ENCODE measurements around the gene TMEM30B. TPM values are rescaled to one million over a fixed set of nuclear protein-coding genes. Genes with fewer than 3 reads are reported as not detected.

Gene TMEM30B
- total RNA-seq, 4 donors from 2014 or later, result 0.83 to 4.4 (median 3.0) TPM

- H3K27ac ChIP-seq (replicated peaks in 1 of 4), result no peak overlapping the region
- H3K36me3 ChIP-seq, result no peaks in the 10 kb centered on the region
- H3K27me3 ChIP-seq, result no peaks in the 10 kb centered on the region
- peaks cover 0 to 4% (median 0%) of the 10 kb centered on the region in 4 donors for H3K4me1 ChIP-seq
- intact Hi-C loops (cut with DNase I), result loop anchor here (10.0 kb wide), 2 partner anchors 149 to 539 kb away; no protein-coding TSS in a partner anchor
- 49% methylated on average over 3 of the region's 3 CpGs for WGBS
- H3K9me3 ChIP-seq, result no peaks in the 10 kb centered on the region
- H3K4me3 ChIP-seq, result no peak overlapping the region
- peak; percentile 62 for DNase-seq (ENCODE audit: extremely low spot score)
- TF ChIP-seq, protein P1, sequence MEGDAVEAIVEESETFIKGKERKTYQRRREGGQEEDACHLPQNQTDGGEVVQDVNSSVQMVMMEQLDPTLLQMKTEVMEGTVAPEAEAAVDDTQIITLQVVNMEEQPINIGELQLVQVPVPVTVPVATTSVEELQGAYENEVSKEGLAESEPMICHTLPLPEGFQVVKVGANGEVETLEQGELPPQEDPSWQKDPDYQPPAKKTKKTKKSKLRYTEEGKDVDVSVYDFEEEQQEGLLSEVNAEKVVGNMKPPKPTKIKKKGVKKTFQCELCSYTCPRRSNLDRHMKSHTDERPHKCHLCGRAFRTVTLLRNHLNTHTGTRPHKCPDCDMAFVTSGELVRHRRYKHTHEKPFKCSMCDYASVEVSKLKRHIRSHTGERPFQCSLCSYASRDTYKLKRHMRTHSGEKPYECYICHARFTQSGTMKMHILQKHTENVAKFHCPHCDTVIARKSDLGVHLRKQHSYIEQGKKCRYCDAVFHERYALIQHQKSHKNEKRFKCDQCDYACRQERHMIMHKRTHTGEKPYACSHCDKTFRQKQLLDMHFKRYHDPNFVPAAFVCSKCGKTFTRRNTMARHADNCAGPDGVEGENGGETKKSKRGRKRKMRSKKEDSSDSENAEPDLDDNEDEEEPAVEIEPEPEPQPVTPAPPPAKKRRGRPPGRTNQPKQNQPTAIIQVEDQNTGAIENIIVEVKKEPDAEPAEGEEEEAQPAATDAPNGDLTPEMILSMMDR (IDR thresholded peaks at IDR 0.05), result no peak
- TF ChIP-seq POLR2A (IDR thresholded peaks at IDR 0.05; ENCODE audit: low read depth) (no peak), EP300 (IDR thresholded peaks at IDR 0.05) (no peak), POLR2AphosphoS5 (IDR thresholded peaks at IDR 0.05) (no peak)
Observed at GRCh38 chr14:61296151-61296550, 15.0 kb upstream of the TMEM30B start.

DNA sequence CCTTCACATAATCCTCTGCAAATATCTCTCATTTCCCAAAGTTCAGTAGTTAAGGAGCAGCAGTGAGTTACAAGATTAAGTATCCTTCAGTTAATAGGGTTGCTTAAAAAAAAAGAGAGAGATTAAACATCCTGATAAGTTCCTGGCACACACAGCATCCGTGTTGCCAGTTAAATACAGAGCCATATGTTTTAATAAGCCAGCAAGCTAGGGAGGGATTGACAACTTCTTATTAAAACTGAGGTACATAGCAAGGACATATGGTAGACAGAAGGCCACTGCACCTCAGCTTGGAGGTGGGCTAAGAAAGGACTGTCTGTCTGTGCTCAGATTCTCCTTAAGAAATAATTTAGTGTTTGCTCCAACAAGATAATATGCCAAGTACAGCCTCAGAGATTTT lies 9.6 kb upstream of the TMEM30B start:
- WGBS, result 52% methylated on average over 1 of the region's 1 CpG
- Histone ChIP-seq H3K36me3 (no peaks in the 10 kb centered on the region), H3K4me3 (no peak overlapping the region), H3K27me3 (peaks cover 0 to 13% (median 0%) of the 10 kb centered on the region in 4 donors), H3K4me1 (peaks cover 0 to 7% (median 0%) of the 10 kb centered on the region in 4 donors), H3K27ac (replicated peaks in 1 of 4) (no peak overlapping the region), H3K9me3 (no peaks in the 10 kb centered on the region)
- DNase-seq (ENCODE audit: extremely low spot score), result no peak
- intact Hi-C loops (cut with DNase I), result loop anchor here (10.0 kb wide), 2 partner anchors 154 to 544 kb away; no protein-coding TSS in a partner anchor
- TF ChIP-seq EP300 (IDR thresholded peaks at IDR 0.05) (no peak), POLR2A (IDR thresholded peaks at IDR 0.05; ENCODE audit: low read depth) (no peak), POLR2AphosphoS5 (IDR thresholded peaks at IDR 0.05) (no peak)
- TF ChIP-seq, protein P1 (IDR thresholded peaks at IDR 0.05), result no peak

DNA sequence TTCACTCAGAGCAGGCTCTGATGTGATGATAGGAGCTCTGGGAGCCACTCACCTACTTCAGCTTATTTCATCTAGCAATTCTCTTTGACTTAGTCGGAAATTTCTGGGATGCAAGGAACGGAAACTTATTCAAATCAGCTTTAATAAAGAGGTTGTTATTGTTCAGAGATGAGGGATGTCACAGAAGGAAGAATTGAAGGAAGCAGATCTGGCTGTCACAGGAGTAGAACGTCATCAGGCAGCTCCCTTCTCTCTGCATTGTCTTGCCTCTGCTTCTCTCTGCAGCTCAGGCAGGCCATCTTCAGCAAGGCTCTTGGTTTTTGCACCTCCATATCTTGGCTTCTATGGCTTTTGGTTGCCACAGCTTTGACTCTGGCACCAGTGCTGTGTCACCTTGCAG lies 7.6 kb upstream of the TMEM30B start:
- H3K27ac ChIP-seq (replicated peaks in 1 of 4), result no peak overlapping the region
- H3K4me3 ChIP-seq, result no peak overlapping the region
- TF ChIP-seq, protein P1 (IDR thresholded peaks at IDR 0.05), result no peak
- no peak for TF ChIP-seq EP300 (IDR thresholded peaks at IDR 0.05)
- no peak for TF ChIP-seq POLR2AphosphoS5 (IDR thresholded peaks at IDR 0.05)
- TF ChIP-seq POLR2A (IDR thresholded peaks at IDR 0.05; ENCODE audit: low read depth), result no peak
- no peaks in the 10 kb centered on the region for H3K36me3 ChIP-seq
- DNase-seq (ENCODE audit: extremely low spot score), result peak; percentile 64
- H3K4me1 ChIP-seq, result peaks cover 0 to 8% (median 0%) of the 10 kb centered on the region in 4 donors
- H3K9me3 ChIP-seq, result no peaks in the 10 kb centered on the region
- H3K27me3 ChIP-seq, result peaks cover 0 to 13% (median 0%) of the 10 kb centered on the region in 4 donors
- 66% methylated on average over 3 of the region's 3 CpGs for WGBS
- intact Hi-C loops (cut with DNase I), result no loop called here

DNA sequence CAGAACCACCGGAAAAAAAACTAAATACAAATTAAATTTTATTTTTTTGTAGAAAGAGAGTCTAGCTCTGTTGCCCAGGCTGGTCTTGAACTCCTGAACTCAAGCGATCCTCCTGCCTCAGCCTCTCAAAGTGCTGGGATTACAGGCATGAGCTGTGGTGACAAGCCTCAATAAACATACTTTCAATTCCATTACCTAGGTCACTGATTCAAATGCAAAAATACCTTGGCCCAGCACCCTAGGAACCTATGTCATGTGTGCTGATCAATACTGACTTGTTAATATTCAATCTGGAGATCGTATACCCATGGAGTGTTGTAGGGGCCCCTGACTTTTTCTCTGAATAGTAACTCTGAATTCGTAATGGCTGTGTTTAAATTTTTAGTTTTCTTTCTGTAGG lies 7.1 kb upstream of the TMEM30B start:
- WGBS, result 89% methylated on average over 4 of the region's 4 CpGs
- H3K27ac ChIP-seq (replicated peaks in 1 of 4), result no peak overlapping the region
- TF ChIP-seq, protein P1 (IDR thresholded peaks at IDR 0.05), result no peak
- TF ChIP-seq POLR2AphosphoS5 (IDR thresholded peaks at IDR 0.05) (no peak), POLR2A (IDR thresholded peaks at IDR 0.05; ENCODE audit: low read depth) (no peak), EP300 (IDR thresholded peaks at IDR 0.05) (no peak)
- intact Hi-C loops (cut with DNase I), result no loop called here
- no peak overlapping the region for H3K4me3 ChIP-seq
- peaks cover 0 to 8% (median 0%) of the 10 kb centered on the region in 4 donors for H3K4me1 ChIP-seq
- no peaks in the 10 kb centered on the region for H3K36me3 ChIP-seq
- H3K9me3 ChIP-seq, result no peaks in the 10 kb centered on the region
- peaks cover 0 to 13% (median 0%) of the 10 kb centered on the region in 4 donors for H3K27me3 ChIP-seq
- peak; percentile 24 for DNase-seq (ENCODE audit: extremely low spot score)

- Histone ChIP-seq H3K4me1 (peaks cover 0 to 8% (median 0%) of the 10 kb centered on the region in 4 donors), H3K9me3 (no peaks in the 10 kb centered on the region), H3K27me3 (peaks cover 0 to 13% (median 0%) of the 10 kb centered on the region in 4 donors), H3K27ac (replicated peaks in 1 of 4) (no peak overlapping the region), H3K4me3 (no peak overlapping the region), H3K36me3 (no peaks in the 10 kb centered on the region)
- TF ChIP-seq POLR2A (IDR thresholded peaks at IDR 0.05; ENCODE audit: low read depth) (no peak), POLR2AphosphoS5 (IDR thresholded peaks at IDR 0.05) (no peak)
- TF ChIP-seq, protein P1 (IDR thresholded peaks at IDR 0.05), result no peak
- intact Hi-C loops (cut with DNase I), result no loop called here
- DNase-seq (ENCODE audit: extremely low spot score), result peak; percentile 17
- WGBS, result 86% methylated on average over 7 of the region's 7 CpGs
Observed at GRCh38 chr14:61287196-61287595, 6.1 kb upstream of the TMEM30B start.
